Measurements from ENCODE around the gene HERC5.

HERC5 gene

GRCh38 chr4:88517825-88518224 is 60.9 kb downstream of the HERC5 start:
- no peak for DNase-seq (ENCODE audit: low read depth in 4 of 4, low spot score in 1 of 4)

- no peak for DNase-seq (ENCODE audit: low read depth in 4 of 4, low spot score in 1 of 4)
Measured at GRCh38 chr4:88518911-88519310, 62.0 kb downstream of the HERC5 start.

- peak in 2 of 4 experiments; percentile 15 to 28 for DNase-seq (ENCODE audit: low read depth in 4 of 4, low spot score in 1 of 4)
Measured at GRCh38 chr4:88522702-88523324, 65.9 kb downstream of the HERC5 start.

- peak; percentile 59 to 87 (median 71) for DNase-seq (ENCODE audit: low read depth in 4 of 4, low spot score in 1 of 4)
Measured at GRCh38 chr4:88523325-88524129, 66.6 kb downstream of the HERC5 start, which contains the start of gene PYURF. Gene PYURF, minus strand, starts transcription at chr4:88523776. Its CDS starts 76 bp downstream, at chr4:88523700.

- no peak for DNase-seq (ENCODE audit: low read depth in 4 of 4, low spot score in 1 of 4)
Measured at GRCh38 chr4:88524171-88524570, 67.3 kb downstream of the HERC5 start.

- no peak for DNase-seq (ENCODE audit: low read depth in 4 of 4, low spot score in 1 of 4)
Measured at GRCh38 chr4:88526221-88526815, 69.4 kb downstream of the HERC5 start.

GRCh38 chr4:88527787-88528186 is 70.9 kb downstream of the HERC5 start:
- no peak for DNase-seq (ENCODE audit: low read depth in 4 of 4, low spot score in 1 of 4)

- no peak for DNase-seq (ENCODE audit: low read depth in 4 of 4, low spot score in 1 of 4)
Measured at GRCh38 chr4:88528861-88529260, 71.9 kb downstream of the HERC5 start.

GRCh38 chr4:88531549-88531948 is 74.6 kb downstream of the HERC5 start:
- DNase-seq (ENCODE audit: low read depth in 4 of 4, low spot score in 1 of 4) = no peak

GRCh38 chr4:88533088-88533790 is 76.3 kb downstream of the HERC5 start:
- no peak for DNase-seq (ENCODE audit: low read depth in 4 of 4, low spot score in 1 of 4)

- no peak for DNase-seq (ENCODE audit: low read depth in 4 of 4, low spot score in 1 of 4)
Measured at GRCh38 chr4:88533937-88534750, 77.2 kb downstream of the HERC5 start.

GRCh38 chr4:88535090-88535755 is 78.3 kb downstream of the HERC5 start:
- DNase-seq (ENCODE audit: low read depth in 4 of 4, low spot score in 1 of 4) = peak in 1 of 4 experiments; percentile 13

GRCh38 chr4:88537709-88538108 is 80.8 kb downstream of the HERC5 start:
- DNase-seq (ENCODE audit: low read depth in 4 of 4, low spot score in 1 of 4) = no peak

GRCh38 chr4:88539322-88540068 is 82.6 kb downstream of the HERC5 start:
- DNase-seq (ENCODE audit: low read depth in 4 of 4, low spot score in 1 of 4) = peak; percentile 50 to 65 (median 58)

GRCh38 chr4:88549815-88550214 is 92.9 kb downstream of the HERC5 start:
- DNase-seq (ENCODE audit: low read depth in 4 of 4, low spot score in 1 of 4) = no peak

All from stimulated activated CD4-positive, alpha-beta T cell treated with anti-CD3 and anti-CD28 coated beads, Interleukin-1b, Interleukin-23, amount 100 ng/mL, for 24 hours (primary cell).